PC-3 (cell line): Measurements from ENCODE around the gene INO80E. TPM values are rescaled to one million over a fixed set of nuclear protein-coding genes. Genes with fewer than 3 reads are reported as not detected.

Source experiments
- ATAC-seq: fragments of 200-7000 bp; cut with Tn5 transposase; 2 replicates; pipeline ENCODE4 v1.9.1; 2020; ENCODE audit warnings: mild to moderate bottlenecking, moderate library complexity
- BruUV-seq: library from RNA; stranded (reverse); fragments of 400-500 nt; replicated peaks from 2 replicates; lab custom pipeline; 2021; lab: Mats Ljungman, UMichigan
- CTCF ChIA-PET: fragments of 300-600 bp; sonication (Branson Sonifier 250); formaldehyde crosslinking; loops from one replicate; lab custom pipeline; 2022; ENCODE audit warnings: antibody characterized with exemption; lab: Charles Lee
- POLR2A ChIA-PET: fragments of 300-600 bp; sonication (Branson Sonifier 250); formaldehyde crosslinking; loops from one replicate; lab custom pipeline; 2022; ENCODE audit warnings: antibody characterized with exemption; ENCODE audit not compliant: unreplicated experiment; lab: Charles Lee
- DNase-seq: peaks from one replicate; pipeline ENCODE4 v3.0.0-alpha.2; 2015
- H2AFZ ChIP-seq: fragments of 300-600 bp; sonication (generic); 2 replicates; pipeline ENCODE4 v1.6.0; 2016; ENCODE audit warnings: antibody characterized with exemption, low read length
- H3F3A ChIP-seq: fragments of 300-600 bp; sonication (generic); one replicate; pipeline ENCODE4 v1.6.0; 2017; ENCODE audit warnings: antibody characterized with exemption, low read length, control low read depth, mild to moderate bottlenecking; ENCODE audit not compliant: unreplicated experiment
- H3K27ac ChIP-seq: fragments of 300-600 bp; sonication (generic); 2 replicates; pipeline ENCODE4 v1.5.1; 2016; ENCODE audit warnings: mild to moderate bottlenecking, low read length
- H3K27me3 ChIP-seq: fragments of 300-600 bp; sonication (generic); 2 replicates; pipeline ENCODE4 v1.6.1; 2016; ENCODE audit warnings: low read length, mixed read lengths
- H3K36me3 ChIP-seq: fragments of 300-600 bp; sonication (generic); 2 replicates; pipeline ENCODE4 v1.6.1; 2016; ENCODE audit warnings: low read depth, mixed run types, low read length, mixed read lengths
- H3K4me1 ChIP-seq: fragments of 300-600 bp; sonication (generic); 2 replicates; pipeline ENCODE4 v1.5.1; 2016; ENCODE audit warnings: low read length; ENCODE audit not compliant: insufficient read depth
- H3K4me2 ChIP-seq: fragments of 300-600 bp; sonication (generic); 2 replicates; pipeline ENCODE4 v1.6.0; 2016; ENCODE audit warnings: low read length
- H3K4me3 ChIP-seq: fragments of 300-600 bp; sonication (generic); 2 replicates; pipeline ENCODE4 v1.5.1; 2016; ENCODE audit warnings: mild to moderate bottlenecking, low read length, mixed read lengths
- H3K79me2 ChIP-seq: fragments of 300-600 bp; sonication (generic); 2 replicates; pipeline ENCODE4 v1.6.1; 2017; ENCODE audit warnings: low read length, mixed read lengths
- H3K9ac ChIP-seq: fragments of 300-600 bp; sonication (generic); 2 replicates; pipeline ENCODE4 v1.6.0; 2016; ENCODE audit warnings: mild to moderate bottlenecking, low read length
- H3K9me2 ChIP-seq: fragments of 300-600 bp; sonication (generic); replicated peaks from 2 replicates; pipeline ENCODE4 v1.6.1; 2016; ENCODE audit warnings: mixed run types, low read length, mixed read lengths
- H3K9me3 ChIP-seq: fragments of 300-600 bp; sonication (generic); 2 replicates; pipeline ENCODE4 v1.6.1; 2016; ENCODE audit warnings: low read length, mixed read lengths
- H4K20me1 ChIP-seq: fragments of 300-600 bp; sonication (generic); 2 replicates; pipeline ENCODE4 v1.6.1; 2016; ENCODE audit warnings: low read length, mixed read lengths
- EZH2 ChIP-seq: fragments of 300-600 bp; sonication (generic); IDR thresholded peaks from one replicate; pipeline ENCODE4 v1.6.1; 2017; ENCODE audit warnings: antibody characterized with exemption, mild to moderate bottlenecking, low read length; ENCODE audit not compliant: unreplicated experiment
- EZH2phosphoT487 ChIP-seq: fragments of 300-600 bp; sonication (generic); IDR thresholded peaks from 2 replicates; pipeline ENCODE4 v1.6.1; 2018; ENCODE audit warnings: mild to moderate bottlenecking, antibody characterized with exemption, low read length, borderline replicate concordance
- intact Hi-C: fragments of 100-400 bp; cut with micrococcal nuclease; formaldehyde crosslinking; loops from 2 replicates; pipeline ENCODE4 v1.9.0; 2023
- total RNA-seq: library from RNA; depleted of rRNA; stranded (reverse); fragments of >200 nt; gene quantifications from 2 replicates; pipeline ENCODE4 v1.2.3, GENCODE V29; 2014; rRNA removed
- TF ChIP-seq, protein P1 (sequence below): fragments of 300-600 bp; sonication (generic); conservative IDR thresholded peaks from 2 replicates; pipeline ENCODE4 v1.5.1; 2017; ENCODE audit warnings: antibody characterized with exemption, low read depth, mild to moderate bottlenecking, low read length

The INO80E gene
- total RNA-seq, 1 experiment from 2014 or later, result 70.3 TPM

DNA sequence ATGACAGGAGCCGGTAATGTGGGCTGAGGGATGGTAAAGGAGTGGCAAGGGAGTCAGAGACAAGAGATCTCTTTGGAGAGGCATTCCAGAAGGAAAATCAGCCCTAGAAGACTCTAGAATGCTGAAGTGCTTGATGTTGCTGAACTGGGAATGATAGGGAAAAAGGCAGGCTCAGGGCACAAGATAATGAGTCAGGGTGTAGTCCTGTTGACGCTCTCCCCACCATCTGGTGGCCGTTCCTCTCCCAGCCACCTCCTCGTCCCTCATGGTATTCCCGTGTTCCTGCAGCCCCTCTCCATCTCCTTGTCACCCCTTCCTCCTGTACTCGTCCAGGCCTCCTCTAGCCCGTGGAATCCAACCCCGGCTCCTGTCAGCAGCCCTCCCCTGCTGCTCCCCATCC, 58.4 kb downstream of the INO80E start:
- Histone ChIP-seq H3K27ac (no peak overlapping the region), H3K79me2 (no peaks in the 10 kb centered on the region), H3F3A (no peaks in the 10 kb centered on the region), H2AFZ (no peak overlapping the region), H3K4me3 (no peak overlapping the region), H3K9me3 (no peaks in the 10 kb centered on the region), H3K27me3 (no peaks in the 10 kb centered on the region), H3K9me2 (no peaks in the 10 kb centered on the region), H3K36me3 (no peaks in the 10 kb centered on the region), H4K20me1 (no peaks in the 10 kb centered on the region), H3K4me1 (peaks cover 15% of the 10 kb centered on the region), H3K9ac (no peak overlapping the region), H3K4me2 (peak overlapping the region; percentile 71; the same call in 1 of the 2 replicates)
- CTCF ChIA-PET, result no interaction called here
- intact Hi-C loops, result no loop called here
- DNase-seq (no peak), ATAC-seq (no peak)
- TF ChIP-seq, protein P1, sequence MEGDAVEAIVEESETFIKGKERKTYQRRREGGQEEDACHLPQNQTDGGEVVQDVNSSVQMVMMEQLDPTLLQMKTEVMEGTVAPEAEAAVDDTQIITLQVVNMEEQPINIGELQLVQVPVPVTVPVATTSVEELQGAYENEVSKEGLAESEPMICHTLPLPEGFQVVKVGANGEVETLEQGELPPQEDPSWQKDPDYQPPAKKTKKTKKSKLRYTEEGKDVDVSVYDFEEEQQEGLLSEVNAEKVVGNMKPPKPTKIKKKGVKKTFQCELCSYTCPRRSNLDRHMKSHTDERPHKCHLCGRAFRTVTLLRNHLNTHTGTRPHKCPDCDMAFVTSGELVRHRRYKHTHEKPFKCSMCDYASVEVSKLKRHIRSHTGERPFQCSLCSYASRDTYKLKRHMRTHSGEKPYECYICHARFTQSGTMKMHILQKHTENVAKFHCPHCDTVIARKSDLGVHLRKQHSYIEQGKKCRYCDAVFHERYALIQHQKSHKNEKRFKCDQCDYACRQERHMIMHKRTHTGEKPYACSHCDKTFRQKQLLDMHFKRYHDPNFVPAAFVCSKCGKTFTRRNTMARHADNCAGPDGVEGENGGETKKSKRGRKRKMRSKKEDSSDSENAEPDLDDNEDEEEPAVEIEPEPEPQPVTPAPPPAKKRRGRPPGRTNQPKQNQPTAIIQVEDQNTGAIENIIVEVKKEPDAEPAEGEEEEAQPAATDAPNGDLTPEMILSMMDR, result no peak
- TF ChIP-seq EZH2phosphoT487, result no peak
- TF ChIP-seq EZH2, result no peak
- BruUV-seq, result no TSS peak
- POLR2A ChIA-PET, result no interaction called here

DNA sequence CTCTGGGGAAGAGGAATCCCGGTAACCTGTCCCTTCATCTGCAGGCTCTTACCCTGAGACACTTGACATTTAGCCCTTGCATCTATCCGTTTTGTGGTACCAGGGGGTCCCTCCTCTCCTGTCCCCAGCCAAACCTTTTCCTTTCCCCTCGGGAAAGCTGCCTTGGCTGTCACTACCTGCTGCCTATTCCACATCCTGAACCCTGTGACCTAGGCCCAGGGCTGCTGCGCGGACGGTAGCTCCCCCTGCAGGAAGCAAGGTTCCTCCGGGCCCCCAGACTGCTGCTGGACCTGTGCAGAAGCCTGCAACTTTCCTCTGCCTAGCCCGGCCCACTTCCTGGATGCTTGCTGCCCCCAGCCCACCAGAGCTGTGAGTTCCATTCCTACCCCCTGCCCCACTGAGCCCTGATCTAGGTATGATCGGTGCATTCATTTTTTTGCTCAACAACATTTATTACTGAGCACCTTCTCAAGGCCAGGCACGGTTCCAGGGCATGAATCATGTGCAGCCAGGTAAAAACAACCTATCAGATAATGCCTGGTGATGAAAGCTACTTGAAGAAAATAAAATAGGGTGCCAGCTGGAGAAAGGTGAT, 59.0 kb downstream of the INO80E start:
- no peak overlapping the region for H2AFZ ChIP-seq
- BruUV-seq, result no TSS peak
- ChIA-PET CTCF (interaction anchor here (0.6 to 0.7 kb wide), 2 partner anchors 37 to 40 kb away, joined by 3 read pairs; no protein-coding TSS in a partner anchor), POLR2A (interaction anchor here (0.6 kb wide), 1 partner anchor 16 kb away, joined by 4 read pairs; no protein-coding TSS in a partner anchor)
- no peak overlapping the region for H3K27ac ChIP-seq
- DNase-seq (peak; percentile 58), ATAC-seq (peak; percentile 19; the same call in 1 of the 2 replicates)
- H3F3A ChIP-seq, result no peaks in the 10 kb centered on the region
- H3K9me2 ChIP-seq, result no peaks in the 10 kb centered on the region
- H3K4me2 ChIP-seq, result peak overlapping the region; percentile 71
- no peaks in the 10 kb centered on the region for H3K36me3 ChIP-seq
- H3K9ac ChIP-seq, result no peak overlapping the region
- H3K27me3 ChIP-seq, result no peaks in the 10 kb centered on the region
- peak overlapping the region; percentile 15; the same call in 1 of the 2 replicates for H3K4me3 ChIP-seq
- peaks cover 15% of the 10 kb centered on the region for H3K4me1 ChIP-seq
- intact Hi-C loops, result no loop called here
- no peaks in the 10 kb centered on the region for H4K20me1 ChIP-seq
- no peaks in the 10 kb centered on the region for H3K79me2 ChIP-seq
- TF ChIP-seq, protein P1, result peak; percentile 64
- no peak for TF ChIP-seq EZH2
- no peaks in the 10 kb centered on the region for H3K9me3 ChIP-seq

Other genes with a start within 250 kb of the INO80E start
- gene ZG16, start 218.0 kb upstream of the INO80E start, total RNA-seq, result not detected in 2 replicates
- gene KIF22, start 205.5 kb upstream of the INO80E start, total RNA-seq, result 87.6 and 93.1 TPM in 2 replicates
- gene MAZ, start 189.7 kb upstream of the INO80E start, total RNA-seq, result 279 and 358 TPM in 2 replicates
- gene PRRT2, start 184.0 kb upstream of the INO80E start, total RNA-seq, result 0.35 and 0.40 TPM in 2 replicates
- gene PAGR1, start 180.1 kb upstream of the INO80E start, total RNA-seq, result 53.8 and 76.7 TPM in 2 replicates
- 27.3 and 36.1 TPM in 2 replicates for gene MVP, start 175.8 kb upstream of the INO80E start, total RNA-seq
- 60.5 and 86.2 TPM in 2 replicates for gene CDIPT, start 133.0 kb upstream of the INO80E start, total RNA-seq
- gene SEZ6L2, start 96.7 kb upstream of the INO80E start, total RNA-seq, result 23.7 and 25.3 TPM in 2 replicates
- gene ASPHD1, start 95.8 kb upstream of the INO80E start, total RNA-seq, result 2.0 and 3.9 TPM in 2 replicates
- gene KCTD13, start 70.0 kb upstream of the INO80E start, total RNA-seq, result 8.2 and 30.2 TPM in 2 replicates
- 53.0 and 60.9 TPM in 2 replicates for gene TMEM219, start 34.2 kb upstream of the INO80E start, total RNA-seq
- gene TAOK2, start 22.4 kb upstream of the INO80E start, total RNA-seq, result 34.1 and 47.4 TPM in 2 replicates
- 18.4 and 26.8 TPM in 2 replicates for gene HIRIP3, start 624 bp upstream of the INO80E start, total RNA-seq
- 4.6 and 5.2 TPM in 2 replicates for gene DOC2A, start 14.8 kb downstream of the INO80E start, total RNA-seq
- gene C16orf92, start 27.0 kb downstream of the INO80E start, total RNA-seq, result not detected in 2 replicates
- 0.29 and 0.47 TPM in 2 replicates for gene TLCD3B, start 35.0 kb downstream of the INO80E start, total RNA-seq
- 1,859 and 2,048 TPM in 2 replicates for gene ALDOA, start 69.5 kb downstream of the INO80E start, total RNA-seq
- 116 and 117 TPM in 2 replicates for gene PPP4C, start 79.8 kb downstream of the INO80E start, total RNA-seq
- gene TBX6, start 95.7 kb downstream of the INO80E start, total RNA-seq, result 0.86 and 1.1 TPM in 2 replicates
- gene YPEL3, start 100.0 kb downstream of the INO80E start, total RNA-seq, result 5.1 and 7.7 TPM in 2 replicates
- 2.2 and 3.4 TPM in 2 replicates for gene GDPD3, start 117.3 kb downstream of the INO80E start, total RNA-seq
- gene MAPK3, start 127.0 kb downstream of the INO80E start, total RNA-seq, result 31.4 and 34.4 TPM in 2 replicates
- gene CORO1A, start 187.4 kb downstream of the INO80E start, total RNA-seq, result 8.4 and 10.3 TPM in 2 replicates
- gene BOLA2B, start 197.4 kb downstream of the INO80E start, total RNA-seq, result 143 and 162 TPM in 2 replicates
- gene SLX1A, start 197.6 kb downstream of the INO80E start, total RNA-seq, result 83.4 and 91.9 TPM in 2 replicates
- gene SULT1A3, start 203.0 kb downstream of the INO80E start, total RNA-seq, result 8.5 and 14.6 TPM in 2 replicates